BLaER1 (cell line): ENCODE results near the gene LPIN3.

Experiments
- H3K27ac ChIP-seq: shearing (Covaris generic); formaldehyde crosslinking; 2 replicates; pipeline ENCODE4 v1.8.1; 2022
- H3K27me3 ChIP-seq: shearing (Covaris generic); formaldehyde crosslinking; 2 replicates; pipeline ENCODE4 v1.8.1; 2022
- H3K36me3 ChIP-seq: shearing (Covaris generic); formaldehyde crosslinking; 2 replicates; pipeline ENCODE4 v1.8.1; 2022
- H3K4me1 ChIP-seq: shearing (Covaris generic); formaldehyde crosslinking; 2 replicates; pipeline ENCODE4 v1.8.1; 2022
- H3K4me2 ChIP-seq: shearing (Covaris generic); formaldehyde crosslinking; 2 replicates; pipeline ENCODE4 v1.8.1; 2022
- H3K4me3 ChIP-seq: shearing (Covaris generic); formaldehyde crosslinking; 2 replicates; pipeline ENCODE4 v1.8.1; 2022
- H3K9ac ChIP-seq: shearing (Covaris generic); formaldehyde crosslinking; 2 replicates; pipeline ENCODE4 v1.8.1; 2022
- H3K9me3 ChIP-seq: shearing (Covaris generic); formaldehyde crosslinking; 2 replicates; pipeline ENCODE4 v1.8.1; 2022
- H4K20me1 ChIP-seq: shearing (Covaris generic); formaldehyde crosslinking; 2 replicates; pipeline ENCODE4 v1.8.1; 2022
- Cebpa-rat ChIP-seq: shearing (Covaris generic); IDR thresholded peaks from 2 replicates; pipeline ENCODE4 v1.8.1; 2022

LPIN3 gene

DNA sequence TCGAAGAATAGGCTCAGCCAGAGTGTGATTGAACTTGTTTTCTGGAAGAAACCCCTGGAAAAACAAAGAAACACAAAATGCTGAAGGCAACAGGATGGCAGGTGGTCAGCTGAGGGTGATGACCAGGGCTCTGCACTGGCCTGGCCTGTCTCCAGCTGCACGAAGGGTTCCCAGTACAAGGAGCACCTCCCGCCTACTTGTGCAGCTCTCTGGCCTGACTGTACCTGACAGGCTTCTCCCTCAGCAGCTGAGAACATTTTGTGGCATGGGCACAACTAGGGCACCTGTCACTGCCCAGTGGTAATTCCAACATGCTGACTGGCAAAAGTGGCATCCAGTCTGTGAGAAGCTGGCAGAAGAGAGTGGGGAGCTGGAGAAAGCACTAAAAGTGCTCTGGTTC, 64.8 kb downstream of the LPIN3 start:
- no peak overlapping the region for H3K4me2 ChIP-seq
- peaks cover 42% of the 10 kb centered on the region for H3K4me1 ChIP-seq
- no peak for TF ChIP-seq Cebpa-rat
- H3K9ac ChIP-seq, result no peak overlapping the region
- H3K9me3 ChIP-seq, result no peaks in the 10 kb centered on the region
- no peaks in the 10 kb centered on the region for H3K27me3 ChIP-seq
- H3K36me3 ChIP-seq, result peaks cover 79% of the 10 kb centered on the region
- H3K4me3 ChIP-seq, result no peak overlapping the region
- no peak overlapping the region for H3K27ac ChIP-seq
- peaks cover 44% of the 10 kb centered on the region for H4K20me1 ChIP-seq

DNA sequence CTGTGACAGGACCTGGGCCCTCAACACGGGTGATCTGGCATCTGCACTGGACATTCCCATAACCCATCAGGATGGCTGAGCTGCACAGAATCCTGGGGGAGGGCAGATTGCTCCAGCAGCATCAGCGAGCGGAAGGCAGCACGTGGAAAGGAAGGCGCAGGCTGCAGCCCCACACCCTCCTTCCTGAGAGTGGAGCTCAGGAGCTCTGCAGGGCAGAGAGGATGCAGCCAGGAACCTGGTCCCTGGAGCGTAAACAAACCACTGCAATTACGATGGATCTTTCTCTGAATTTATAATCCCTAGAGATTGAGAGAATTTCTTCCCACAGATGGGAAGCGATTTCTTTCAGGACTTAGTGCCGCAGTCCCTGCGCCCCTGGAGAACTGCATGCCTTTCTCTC, 65.7 kb downstream of the LPIN3 start:
- H3K9ac ChIP-seq, result no peak overlapping the region
- no peaks in the 10 kb centered on the region for H3K9me3 ChIP-seq
- no peaks in the 10 kb centered on the region for H3K27me3 ChIP-seq
- H3K27ac ChIP-seq, result no peak overlapping the region
- H3K4me2 ChIP-seq, result no peak overlapping the region
- H4K20me1 ChIP-seq, result peaks cover 51% of the 10 kb centered on the region
- TF ChIP-seq Cebpa-rat, result no peak
- H3K4me1 ChIP-seq, result peaks cover 48% of the 10 kb centered on the region
- peaks cover 84% of the 10 kb centered on the region for H3K36me3 ChIP-seq
- no peak overlapping the region for H3K4me3 ChIP-seq

DNA sequence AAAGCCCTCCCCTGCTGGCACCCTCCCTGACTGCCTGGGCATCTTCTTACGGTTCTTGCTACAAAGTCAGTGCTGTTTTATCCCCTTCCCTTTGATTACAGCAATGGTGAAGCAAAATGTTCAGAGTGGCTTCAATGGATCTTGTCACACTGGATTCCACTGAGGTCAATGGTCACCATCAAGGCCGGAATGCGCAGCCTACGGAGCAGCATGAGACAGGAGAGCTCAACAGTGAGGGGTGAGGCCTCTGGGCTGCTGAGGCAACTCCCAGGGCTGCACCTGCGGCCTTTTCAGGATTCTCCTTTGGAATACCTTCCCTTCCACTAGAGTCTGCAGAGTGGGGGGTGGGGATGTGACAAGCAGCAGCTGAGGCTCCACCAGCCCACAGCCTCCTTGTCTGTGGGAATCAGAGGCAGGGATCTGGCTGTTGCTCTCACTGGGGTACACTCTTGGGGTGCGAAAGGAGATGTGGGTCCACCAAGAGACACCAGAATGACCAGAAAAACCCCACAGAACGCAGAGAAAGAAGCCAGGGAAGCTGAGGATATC, 66.3 kb downstream of the LPIN3 start:
- no peak for TF ChIP-seq Cebpa-rat
- no peaks in the 10 kb centered on the region for H3K9me3 ChIP-seq
- H3K4me2 ChIP-seq, result no peak overlapping the region
- H3K9ac ChIP-seq, result no peak overlapping the region
- peaks cover 54% of the 10 kb centered on the region for H3K4me1 ChIP-seq
- no peak overlapping the region for H3K27ac ChIP-seq
- H4K20me1 ChIP-seq, result peaks cover 51% of the 10 kb centered on the region
- H3K4me3 ChIP-seq, result no peak overlapping the region
- peaks cover 85% of the 10 kb centered on the region for H3K36me3 ChIP-seq
- H3K27me3 ChIP-seq, result no peaks in the 10 kb centered on the region

DNA sequence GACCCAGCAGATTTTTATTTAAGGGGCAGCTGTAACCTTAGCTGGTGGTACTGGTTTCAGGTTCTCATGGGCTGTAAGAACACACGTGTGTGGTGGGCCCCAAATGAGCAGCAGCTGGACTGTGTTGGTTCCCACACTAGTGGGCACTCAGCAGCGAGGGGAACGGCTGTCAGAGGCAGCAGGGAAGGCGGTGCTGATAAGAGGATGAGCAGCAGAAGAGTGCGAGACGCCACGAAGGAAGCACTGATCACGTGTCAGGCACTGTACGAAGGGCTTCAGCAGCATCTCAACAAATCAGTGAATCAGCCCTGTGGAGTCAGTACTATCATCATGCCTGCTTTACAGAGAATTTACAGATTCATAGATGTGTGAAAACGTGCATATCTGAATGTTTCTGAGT, 67.0 kb downstream of the LPIN3 start:
- no peaks in the 10 kb centered on the region for H3K27me3 ChIP-seq
- no peak overlapping the region for H3K4me2 ChIP-seq
- H4K20me1 ChIP-seq, result peaks cover 51% of the 10 kb centered on the region
- H3K4me3 ChIP-seq, result no peak overlapping the region
- no peak for TF ChIP-seq Cebpa-rat
- H3K36me3 ChIP-seq, result peaks cover 87% of the 10 kb centered on the region
- no peak overlapping the region for H3K9ac ChIP-seq
- peaks cover 4% of the 10 kb centered on the region; the same call in 1 of the 2 replicates for H3K9me3 ChIP-seq
- H3K4me1 ChIP-seq, result peaks cover 60% of the 10 kb centered on the region
- H3K27ac ChIP-seq, result no peak overlapping the region

DNA sequence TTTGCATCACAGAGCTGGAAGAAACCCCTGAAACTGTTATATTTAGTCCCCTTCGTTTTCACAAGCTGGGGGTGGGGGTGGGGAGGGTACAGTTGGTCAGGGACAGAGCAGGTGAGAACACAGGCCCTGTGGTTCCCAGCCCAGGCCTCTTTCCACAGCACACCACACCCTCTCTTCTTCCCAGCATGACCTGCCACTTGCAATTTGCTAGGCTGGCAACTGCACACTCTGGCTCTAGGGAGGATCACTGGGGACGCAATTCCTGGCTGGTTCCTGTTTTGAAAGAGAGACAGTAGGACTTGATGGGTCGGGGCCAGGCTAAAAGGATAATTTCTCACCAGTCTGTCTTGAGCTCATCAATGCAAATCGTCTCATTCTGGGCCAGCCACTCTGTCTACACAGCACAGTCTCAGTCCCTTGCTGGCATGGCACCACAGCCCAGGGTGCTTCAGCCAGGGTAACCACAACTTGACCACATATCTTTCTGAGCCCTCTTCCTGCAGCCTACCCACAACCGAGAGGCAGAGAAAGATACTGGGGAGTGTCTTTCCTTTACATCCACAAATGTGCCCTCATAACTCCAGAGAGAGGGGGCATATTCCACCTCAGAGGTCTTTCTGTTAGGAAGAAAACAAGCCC, 67.7 kb downstream of the LPIN3 start:
- Histone ChIP-seq H3K9ac (peak overlapping the region; percentile 40; the same call in 1 of the 2 replicates), H3K4me3 (no peak overlapping the region), H3K27ac (no peak overlapping the region), H4K20me1 (peaks cover 51% of the 10 kb centered on the region), H3K36me3 (peaks cover 91% of the 10 kb centered on the region), H3K4me1 (peaks cover 66% of the 10 kb centered on the region), H3K4me2 (peak overlapping the region; percentile 75), H3K27me3 (no peaks in the 10 kb centered on the region), H3K9me3 (peaks cover 4% of the 10 kb centered on the region; the same call in 1 of the 2 replicates)
- TF ChIP-seq Cebpa-rat, result no peak

DNA sequence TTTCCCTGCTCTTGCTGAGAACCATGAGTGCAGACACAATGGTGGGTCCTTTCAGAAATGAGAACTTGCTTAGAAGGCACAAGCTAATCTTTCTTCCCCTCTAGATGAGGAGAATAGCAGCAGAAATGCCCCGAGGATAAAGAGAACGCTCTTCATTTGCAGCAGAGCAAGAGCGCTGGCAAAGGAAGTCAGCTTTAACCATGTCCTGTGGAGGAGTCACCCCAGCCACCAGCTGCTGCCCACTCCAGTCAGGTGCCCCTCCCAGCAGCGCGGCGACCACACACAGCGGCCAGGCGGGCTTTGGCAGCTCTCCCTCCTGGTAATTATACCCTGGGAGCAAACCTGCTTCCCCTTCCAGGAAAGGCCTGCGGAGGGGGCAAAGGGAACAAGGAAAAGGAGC, 68.4 kb downstream of the LPIN3 start:
- H3K36me3 ChIP-seq, result peaks cover 91% of the 10 kb centered on the region

More for the DNA sequence above, 68.4 kb downstream of the LPIN3 start:
- Histone ChIP-seq H3K4me3 (no peak overlapping the region), H3K4me2 (peak overlapping the region; percentile 75), H3K27ac (no peak overlapping the region), H3K27me3 (no peaks in the 10 kb centered on the region), H3K9me3 (peaks cover 4% of the 10 kb centered on the region; the same call in 1 of the 2 replicates), H3K4me1 (peaks cover 70% of the 10 kb centered on the region), H4K20me1 (peaks cover 51% of the 10 kb centered on the region), H3K9ac (peak overlapping the region; percentile 40; the same call in 1 of the 2 replicates)
- TF ChIP-seq Cebpa-rat, result no peak
